Measurements from ENCODE around the gene ATP6AP2. TPM values are rescaled to one million over a fixed set of nuclear protein-coding genes. Genes with fewer than 3 reads are reported as not detected.

ATP6AP2 gene
- total and polyA plus RNA-seq, 4 donors: 49.7 to 80.7 (median 58.1) TPM

DNA sequence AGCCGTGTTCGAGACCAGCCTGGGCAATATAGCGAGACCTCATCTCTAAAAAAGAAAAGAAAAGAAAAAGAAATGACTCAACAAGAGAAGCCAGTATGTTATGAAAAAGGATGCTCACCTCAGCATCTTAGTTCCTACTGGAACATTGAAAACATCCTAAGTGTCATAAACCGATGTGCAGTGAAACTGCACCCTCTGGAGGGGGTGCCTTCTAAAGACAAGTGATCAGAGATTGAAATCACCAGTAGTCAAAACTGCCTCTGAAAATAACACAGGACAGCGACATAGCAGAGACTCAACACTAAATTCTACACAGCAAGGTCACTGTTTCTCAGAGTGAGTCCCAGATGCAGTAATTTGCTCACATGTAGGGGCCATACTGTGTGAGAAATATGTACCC, 28.0 kb upstream of the ATP6AP2 start:
- no peak overlapping the region for H3K4me3 ChIP-seq (ENCODE audit: low read depth in 1 of 3, low read length in 3 of 3)
- H3K4me1 ChIP-seq (ENCODE audit: control insufficient read depth in 4 of 4, insufficient read depth in 4 of 4, low read length in 3 of 4): no peaks in the 10 kb centered on the region
- H3K27ac ChIP-seq (ENCODE audit: low read depth in 1 of 2, low read length in 2 of 2): no peak overlapping the region
- WGBS: 59% methylated on average over 5 of the region's 5 CpGs
- H3K27me3 ChIP-seq (ENCODE audit: control insufficient read depth in 4 of 4, insufficient read depth in 4 of 4, low read length in 3 of 4): no peaks in the 10 kb centered on the region
- H3K9me3 ChIP-seq (ENCODE audit: control insufficient read depth in 4 of 4, low read length in 3 of 4): no peaks in the 10 kb centered on the region
- no peak overlapping the region for H3K9ac ChIP-seq (ENCODE audit: low read depth in 1 of 2, low read length in 2 of 2)
- TF ChIP-seq SP1 (IDR thresholded peaks at IDR 0.05) (no peak), NR2F2 (IDR thresholded peaks at IDR 0.05) (no peak), HNF4G (IDR thresholded peaks at IDR 0.05) (no peak), RAD21 (IDR thresholded peaks at IDR 0.05) (peak; percentile 50 to 51)
- TF ChIP-seq, protein P1, sequence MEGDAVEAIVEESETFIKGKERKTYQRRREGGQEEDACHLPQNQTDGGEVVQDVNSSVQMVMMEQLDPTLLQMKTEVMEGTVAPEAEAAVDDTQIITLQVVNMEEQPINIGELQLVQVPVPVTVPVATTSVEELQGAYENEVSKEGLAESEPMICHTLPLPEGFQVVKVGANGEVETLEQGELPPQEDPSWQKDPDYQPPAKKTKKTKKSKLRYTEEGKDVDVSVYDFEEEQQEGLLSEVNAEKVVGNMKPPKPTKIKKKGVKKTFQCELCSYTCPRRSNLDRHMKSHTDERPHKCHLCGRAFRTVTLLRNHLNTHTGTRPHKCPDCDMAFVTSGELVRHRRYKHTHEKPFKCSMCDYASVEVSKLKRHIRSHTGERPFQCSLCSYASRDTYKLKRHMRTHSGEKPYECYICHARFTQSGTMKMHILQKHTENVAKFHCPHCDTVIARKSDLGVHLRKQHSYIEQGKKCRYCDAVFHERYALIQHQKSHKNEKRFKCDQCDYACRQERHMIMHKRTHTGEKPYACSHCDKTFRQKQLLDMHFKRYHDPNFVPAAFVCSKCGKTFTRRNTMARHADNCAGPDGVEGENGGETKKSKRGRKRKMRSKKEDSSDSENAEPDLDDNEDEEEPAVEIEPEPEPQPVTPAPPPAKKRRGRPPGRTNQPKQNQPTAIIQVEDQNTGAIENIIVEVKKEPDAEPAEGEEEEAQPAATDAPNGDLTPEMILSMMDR (IDR thresholded peaks at IDR 0.05; ENCODE audit: low read depth, low read length, missing input control): peak; percentile 6
- TF ChIP-seq, protein P2, sequence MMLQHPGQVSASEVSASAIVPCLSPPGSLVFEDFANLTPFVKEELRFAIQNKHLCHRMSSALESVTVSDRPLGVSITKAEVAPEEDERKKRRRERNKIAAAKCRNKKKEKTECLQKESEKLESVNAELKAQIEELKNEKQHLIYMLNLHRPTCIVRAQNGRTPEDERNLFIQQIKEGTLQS (IDR thresholded peaks at IDR 0.05): no peak
- no peaks in the 10 kb centered on the region for H3K36me3 ChIP-seq (ENCODE audit: control insufficient read depth in 4 of 4, insufficient read depth in 3 of 4, low read depth in 1 of 4, low read length in 3 of 4)
- no peak for DNase-seq (ENCODE audit: low spot score)

DNA sequence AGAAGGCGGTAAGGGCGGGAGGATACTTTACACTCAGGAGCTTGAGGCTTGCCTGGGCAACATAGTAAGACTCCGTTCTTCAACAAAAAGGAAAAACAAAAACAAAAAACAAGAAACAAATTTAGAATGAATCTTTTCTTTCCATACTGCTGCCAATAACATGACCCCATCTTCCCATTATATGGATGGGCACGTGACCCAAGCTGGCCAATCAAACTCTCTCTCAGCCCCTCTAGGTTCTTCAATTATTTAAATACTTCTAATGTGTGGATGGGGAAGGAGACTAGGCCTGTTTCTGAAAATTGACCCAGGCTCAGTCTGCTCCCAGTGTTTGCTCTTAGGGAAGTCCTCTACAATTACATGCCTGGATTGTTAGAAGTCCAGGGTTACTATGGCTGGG, 22.2 kb upstream of the ATP6AP2 start:
- DNase-seq (ENCODE audit: low spot score): no peak
- no peak overlapping the region for H3K27ac ChIP-seq (ENCODE audit: low read depth in 1 of 2, low read length in 2 of 2)
- no peaks in the 10 kb centered on the region for H3K36me3 ChIP-seq (ENCODE audit: control insufficient read depth in 4 of 4, insufficient read depth in 3 of 4, low read depth in 1 of 4, low read length in 3 of 4)
- no peak for TF ChIP-seq FOXA1 (IDR thresholded peaks at IDR 0.05)
- no peak for TF ChIP-seq NR2F2 (IDR thresholded peaks at IDR 0.05)
- no peak for TF ChIP-seq TAF1 (conservative IDR thresholded peaks at IDR 0.05)
- TF ChIP-seq SP1 (IDR thresholded peaks at IDR 0.05): no peak
- TF ChIP-seq, protein P3, sequence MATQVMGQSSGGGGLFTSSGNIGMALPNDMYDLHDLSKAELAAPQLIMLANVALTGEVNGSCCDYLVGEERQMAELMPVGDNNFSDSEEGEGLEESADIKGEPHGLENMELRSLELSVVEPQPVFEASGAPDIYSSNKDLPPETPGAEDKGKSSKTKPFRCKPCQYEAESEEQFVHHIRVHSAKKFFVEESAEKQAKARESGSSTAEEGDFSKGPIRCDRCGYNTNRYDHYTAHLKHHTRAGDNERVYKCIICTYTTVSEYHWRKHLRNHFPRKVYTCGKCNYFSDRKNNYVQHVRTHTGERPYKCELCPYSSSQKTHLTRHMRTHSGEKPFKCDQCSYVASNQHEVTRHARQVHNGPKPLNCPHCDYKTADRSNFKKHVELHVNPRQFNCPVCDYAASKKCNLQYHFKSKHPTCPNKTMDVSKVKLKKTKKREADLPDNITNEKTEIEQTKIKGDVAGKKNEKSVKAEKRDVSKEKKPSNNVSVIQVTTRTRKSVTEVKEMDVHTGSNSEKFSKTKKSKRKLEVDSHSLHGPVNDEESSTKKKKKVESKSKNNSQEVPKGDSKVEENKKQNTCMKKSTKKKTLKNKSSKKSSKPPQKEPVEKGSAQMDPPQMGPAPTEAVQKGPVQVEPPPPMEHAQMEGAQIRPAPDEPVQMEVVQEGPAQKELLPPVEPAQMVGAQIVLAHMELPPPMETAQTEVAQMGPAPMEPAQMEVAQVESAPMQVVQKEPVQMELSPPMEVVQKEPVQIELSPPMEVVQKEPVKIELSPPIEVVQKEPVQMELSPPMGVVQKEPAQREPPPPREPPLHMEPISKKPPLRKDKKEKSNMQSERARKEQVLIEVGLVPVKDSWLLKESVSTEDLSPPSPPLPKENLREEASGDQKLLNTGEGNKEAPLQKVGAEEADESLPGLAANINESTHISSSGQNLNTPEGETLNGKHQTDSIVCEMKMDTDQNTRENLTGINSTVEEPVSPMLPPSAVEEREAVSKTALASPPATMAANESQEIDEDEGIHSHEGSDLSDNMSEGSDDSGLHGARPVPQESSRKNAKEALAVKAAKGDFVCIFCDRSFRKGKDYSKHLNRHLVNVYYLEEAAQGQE (IDR thresholded peaks at IDR 0.05): no peak
- TF ChIP-seq, protein P2 (IDR thresholded peaks at IDR 0.05): no peak
- no peak for TF ChIP-seq YY1 (IDR thresholded peaks at IDR 0.05)
- TF ChIP-seq RAD21 (IDR thresholded peaks at IDR 0.05): no peak
- TF ChIP-seq, protein P4, sequence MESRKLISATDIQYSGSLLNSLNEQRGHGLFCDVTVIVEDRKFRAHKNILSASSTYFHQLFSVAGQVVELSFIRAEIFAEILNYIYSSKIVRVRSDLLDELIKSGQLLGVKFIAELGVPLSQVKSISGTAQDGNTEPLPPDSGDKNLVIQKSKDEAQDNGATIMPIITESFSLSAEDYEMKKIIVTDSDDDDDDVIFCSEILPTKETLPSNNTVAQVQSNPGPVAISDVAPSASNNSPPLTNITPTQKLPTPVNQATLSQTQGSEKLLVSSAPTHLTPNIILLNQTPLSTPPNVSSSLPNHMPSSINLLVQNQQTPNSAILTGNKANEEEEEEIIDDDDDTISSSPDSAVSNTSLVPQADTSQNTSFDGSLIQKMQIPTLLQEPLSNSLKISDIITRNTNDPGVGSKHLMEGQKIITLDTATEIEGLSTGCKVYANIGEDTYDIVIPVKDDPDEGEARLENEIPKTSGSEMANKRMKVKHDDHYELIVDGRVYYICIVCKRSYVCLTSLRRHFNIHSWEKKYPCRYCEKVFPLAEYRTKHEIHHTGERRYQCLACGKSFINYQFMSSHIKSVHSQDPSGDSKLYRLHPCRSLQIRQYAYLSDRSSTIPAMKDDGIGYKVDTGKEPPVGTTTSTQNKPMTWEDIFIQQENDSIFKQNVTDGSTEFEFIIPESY (IDR thresholded peaks at IDR 0.05): no peak
- no peak overlapping the region for H3K4me3 ChIP-seq (ENCODE audit: low read depth in 1 of 3, low read length in 3 of 3)
- H3K4me1 ChIP-seq (ENCODE audit: control insufficient read depth in 4 of 4, insufficient read depth in 4 of 4, low read length in 3 of 4): no peaks in the 10 kb centered on the region
- no peaks in the 10 kb centered on the region for H3K9me3 ChIP-seq (ENCODE audit: control insufficient read depth in 4 of 4, low read length in 3 of 4)
- no peak overlapping the region for H3K9ac ChIP-seq (ENCODE audit: low read depth in 1 of 2, low read length in 2 of 2)
- H3K27me3 ChIP-seq (ENCODE audit: control insufficient read depth in 4 of 4, insufficient read depth in 4 of 4, low read length in 3 of 4): no peaks in the 10 kb centered on the region
- WGBS: 50% methylated on average over 4 of the region's 4 CpGs
